GM19463 (cell line): ENCODE results near the gene SPATA25.
"Not testable (repeated sequence)": the region's sequence is repeated elsewhere in the genome, so short reads cannot be mapped to it uniquely, and the experiment has no call there.

Experiments used
- ATAC-seq: cut with Tn5 transposase; IDR thresholded peaks from one replicate; pipeline ENCODE4 v1.9.1; 2021; ENCODE audit warnings: mild to moderate bottlenecking, moderate library complexity; ENCODE audit not compliant: unreplicated experiment

Gene SPATA25

DNA sequence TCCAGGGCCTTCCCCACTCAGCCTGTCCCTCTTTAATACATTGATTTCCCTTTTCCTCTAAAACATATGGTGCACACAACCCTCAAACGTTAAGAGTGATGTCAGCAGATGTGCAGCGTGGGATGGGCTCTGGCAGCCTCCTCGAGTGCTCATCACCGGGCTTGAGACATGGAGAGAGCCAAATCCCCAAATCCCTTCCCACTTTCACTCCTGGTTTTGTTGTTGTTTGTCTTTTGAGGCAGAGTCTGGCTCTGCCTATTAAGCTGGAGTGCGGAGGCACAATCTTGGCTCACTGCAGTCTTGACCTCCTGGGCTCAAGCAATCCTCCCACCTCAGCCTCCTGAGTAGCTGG lies 30.3 kb upstream of the SPATA25 start:
- ATAC-seq: no peak

DNA sequence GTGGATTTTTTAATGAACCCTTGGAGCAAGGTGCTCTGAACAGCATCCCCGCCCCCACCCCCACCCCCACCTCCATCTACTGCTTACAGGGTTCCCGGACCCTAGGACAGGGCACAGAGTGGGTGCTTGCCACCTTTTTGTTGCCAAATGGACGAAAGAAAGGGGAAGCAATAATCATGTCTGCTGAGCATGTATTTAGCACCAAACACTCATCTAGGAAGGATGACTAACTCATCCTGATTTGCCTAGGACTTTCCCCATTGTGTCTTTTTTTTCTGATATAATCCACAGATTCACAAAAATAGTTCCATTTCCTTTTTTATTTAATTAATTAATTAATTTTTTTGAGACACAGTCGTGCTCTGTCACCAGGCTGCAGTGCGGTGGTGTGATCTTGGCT lies 25.7 kb upstream of the SPATA25 start:
- ATAC-seq: no peak

DNA sequence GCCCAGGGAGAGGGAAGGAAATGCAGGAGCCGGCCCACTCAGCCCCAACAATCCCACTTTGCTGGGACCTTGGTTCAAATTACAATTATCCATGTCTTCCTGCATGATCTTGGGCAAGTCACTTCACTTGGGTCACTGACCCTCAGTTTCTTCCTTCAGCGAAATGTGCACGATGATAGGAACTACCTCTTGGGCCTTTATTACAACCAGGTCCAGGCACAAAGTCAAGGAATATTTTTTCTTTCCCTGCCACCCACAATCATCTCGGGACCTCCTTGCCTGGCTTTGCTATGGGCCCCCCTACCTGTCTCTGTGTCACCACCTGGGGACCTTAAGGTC lies 24.9 kb upstream of the SPATA25 start:
- no peak for ATAC-seq

DNA sequence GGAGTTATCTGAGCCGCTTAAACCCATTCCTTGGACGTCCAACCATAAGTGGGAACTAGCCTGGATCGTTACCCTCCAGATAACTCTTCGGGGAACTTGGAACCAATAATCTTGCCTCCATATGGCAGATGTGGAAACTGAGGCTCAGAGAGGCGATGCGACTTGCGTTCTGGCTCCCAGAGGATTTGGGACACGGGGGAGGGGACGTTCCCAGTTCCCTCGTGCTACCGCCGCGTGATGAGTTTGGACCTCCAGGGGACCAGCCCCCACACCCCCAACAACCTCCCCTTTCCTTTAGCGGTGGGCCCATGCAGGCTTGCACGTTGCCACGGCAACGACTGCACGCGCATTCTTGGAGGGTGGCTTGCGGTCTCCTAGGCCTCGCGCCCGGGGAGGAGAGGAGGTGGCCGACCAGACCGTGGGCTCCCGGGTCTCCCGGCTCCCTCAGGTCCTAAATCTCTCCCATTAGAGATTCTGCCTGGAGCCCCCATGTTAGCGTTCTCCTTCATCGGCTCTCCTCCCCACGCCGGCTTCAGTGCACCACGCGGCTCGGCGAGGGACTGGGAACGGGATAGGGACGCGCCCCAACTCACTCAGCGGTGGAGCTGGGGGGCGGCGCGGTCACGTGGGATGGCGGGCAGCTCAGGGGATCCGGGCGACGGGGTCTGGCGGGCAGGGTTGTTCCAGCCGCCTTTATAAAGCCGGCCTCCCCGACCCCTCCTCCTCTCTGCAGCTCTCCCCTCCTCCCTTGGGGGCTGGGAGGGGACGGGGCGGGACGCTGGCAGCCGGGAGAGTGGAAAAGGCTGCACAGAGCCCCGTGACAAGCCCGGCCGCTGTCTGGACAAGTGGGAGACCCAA lies 24.3 kb upstream of the SPATA25 start, which contains the start of gene PLTP:
Gene PLTP, minus strand, starts transcription at position 670 of the 858 bp plus-strand sequence. CDS start 703 bp downstream, outside the sequence.
- ATAC-seq: no peak

DNA sequence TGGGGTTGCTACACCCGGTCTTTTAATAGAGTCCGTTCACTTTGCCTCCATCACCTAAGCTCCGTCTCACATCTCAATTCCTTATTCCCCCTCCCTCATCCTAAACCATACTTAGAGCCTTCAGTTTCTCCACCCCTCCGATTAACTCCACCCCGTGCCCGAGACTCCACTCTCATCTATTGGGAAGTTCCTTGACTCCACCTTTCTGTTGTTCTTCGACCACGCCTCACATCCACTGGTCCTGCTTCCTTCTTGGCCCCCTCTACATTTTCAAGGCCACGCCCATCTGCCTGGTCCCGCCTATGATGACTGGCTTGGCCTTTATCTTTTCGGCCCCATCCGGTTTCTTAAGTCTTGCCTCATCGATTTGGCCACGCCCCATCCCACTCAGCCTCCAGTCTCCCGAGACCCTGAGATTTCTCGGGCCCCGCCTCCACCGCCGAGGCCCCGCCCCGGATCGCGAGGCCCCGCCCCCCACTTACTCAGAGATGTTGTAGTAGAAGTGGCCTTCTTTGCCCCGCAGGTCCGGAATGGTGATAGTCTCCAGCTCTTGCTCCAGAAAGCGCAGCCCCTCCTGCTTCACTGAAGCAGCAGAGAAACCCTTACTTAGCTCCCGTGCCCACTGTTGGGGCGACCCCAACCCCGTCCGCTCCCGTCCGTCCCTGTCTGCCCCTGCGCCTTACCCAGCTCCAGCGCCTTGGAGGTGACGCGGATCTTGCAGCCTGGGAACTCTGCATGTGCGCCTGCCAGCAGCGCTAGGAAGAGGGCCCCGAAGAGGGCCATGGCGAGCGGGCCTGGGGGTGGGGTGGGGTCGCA lies 23.5 kb upstream of the SPATA25 start:
- peak; percentile 85 for ATAC-seq

DNA sequence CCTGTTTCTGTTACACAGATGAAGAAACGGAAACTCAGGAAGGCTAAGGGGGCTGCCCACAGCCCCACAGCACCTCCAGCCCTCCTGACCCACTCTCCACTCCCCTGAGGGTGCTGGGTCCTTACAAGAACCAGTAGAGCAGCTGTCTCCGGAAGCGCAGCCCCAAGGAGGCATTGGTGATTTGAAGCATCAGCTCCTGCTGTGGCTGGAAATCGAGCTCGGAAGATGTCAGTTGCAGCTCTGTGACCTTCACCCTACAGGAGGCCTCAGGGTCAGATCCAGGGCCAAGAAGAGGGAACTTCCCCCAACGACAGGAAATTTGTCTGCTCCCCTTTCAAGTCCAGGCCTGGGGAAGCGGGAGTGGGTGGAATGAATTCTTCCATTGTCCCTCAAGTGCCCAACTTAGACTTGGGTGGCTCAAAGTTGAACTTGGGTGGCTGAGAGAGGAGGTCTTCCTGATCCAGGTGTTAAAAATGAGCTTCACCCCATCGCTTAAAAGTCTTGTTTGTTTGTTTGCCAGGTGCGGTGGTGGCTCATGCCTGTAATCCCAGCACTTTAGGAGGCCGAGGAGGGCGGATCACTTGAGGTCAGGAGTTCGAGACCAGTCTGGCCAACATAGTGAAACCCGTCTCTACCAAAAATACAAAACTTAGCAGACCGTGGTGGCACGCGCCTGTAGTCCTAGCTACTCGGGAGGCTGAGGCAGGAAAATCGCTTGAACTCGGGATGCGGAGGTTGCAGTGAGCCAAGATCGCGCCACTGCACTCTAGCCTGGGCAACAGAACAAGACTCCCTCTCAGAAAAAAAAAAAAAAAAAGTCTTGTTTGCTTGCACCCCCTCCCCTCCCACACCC lies 22.6 kb upstream of the SPATA25 start:
- ATAC-seq: no peak

DNA sequence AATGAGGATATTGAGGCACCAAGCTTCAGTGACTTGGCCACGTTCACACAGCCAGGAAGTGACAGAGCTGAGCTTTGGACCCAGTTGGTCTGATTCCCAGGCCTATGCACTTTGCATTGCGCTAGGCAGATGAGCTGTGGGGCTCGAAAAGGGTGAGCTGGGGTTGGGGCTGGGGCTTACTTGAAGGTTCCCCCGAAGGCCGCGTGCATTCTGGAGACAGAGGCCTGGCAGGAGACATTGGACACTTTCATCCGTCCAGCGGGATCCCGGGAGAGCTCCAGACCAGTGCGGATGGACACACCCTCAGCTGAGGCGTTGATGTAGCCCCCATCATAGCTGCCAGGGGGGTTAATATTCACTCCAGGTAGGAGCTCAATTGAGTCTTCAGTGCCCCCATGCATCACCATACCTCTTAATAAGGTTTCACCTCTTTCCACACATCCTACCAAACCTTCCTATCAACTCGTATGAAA lies 21.9 kb upstream of the SPATA25 start:
- ATAC-seq: no peak

DNA sequence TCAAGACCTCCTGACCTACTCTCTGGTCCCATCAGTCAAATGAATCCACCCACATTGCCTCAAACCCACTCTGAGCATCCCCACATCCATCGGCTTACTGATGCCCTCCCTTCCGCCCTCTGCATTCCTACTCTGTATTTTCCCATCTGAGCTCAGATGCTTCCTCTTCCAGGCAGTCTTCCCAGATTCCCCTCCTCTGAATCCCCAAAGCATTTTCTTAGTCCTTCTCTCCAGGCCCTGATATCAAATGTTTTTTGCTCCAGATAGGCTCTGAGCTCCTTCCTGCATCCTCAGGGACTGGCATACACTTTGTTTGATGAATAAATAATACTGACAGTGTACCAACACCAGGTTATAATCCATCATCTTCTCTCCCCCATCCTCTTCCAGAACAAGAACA lies 20.7 kb upstream of the SPATA25 start:
- no peak for ATAC-seq

DNA sequence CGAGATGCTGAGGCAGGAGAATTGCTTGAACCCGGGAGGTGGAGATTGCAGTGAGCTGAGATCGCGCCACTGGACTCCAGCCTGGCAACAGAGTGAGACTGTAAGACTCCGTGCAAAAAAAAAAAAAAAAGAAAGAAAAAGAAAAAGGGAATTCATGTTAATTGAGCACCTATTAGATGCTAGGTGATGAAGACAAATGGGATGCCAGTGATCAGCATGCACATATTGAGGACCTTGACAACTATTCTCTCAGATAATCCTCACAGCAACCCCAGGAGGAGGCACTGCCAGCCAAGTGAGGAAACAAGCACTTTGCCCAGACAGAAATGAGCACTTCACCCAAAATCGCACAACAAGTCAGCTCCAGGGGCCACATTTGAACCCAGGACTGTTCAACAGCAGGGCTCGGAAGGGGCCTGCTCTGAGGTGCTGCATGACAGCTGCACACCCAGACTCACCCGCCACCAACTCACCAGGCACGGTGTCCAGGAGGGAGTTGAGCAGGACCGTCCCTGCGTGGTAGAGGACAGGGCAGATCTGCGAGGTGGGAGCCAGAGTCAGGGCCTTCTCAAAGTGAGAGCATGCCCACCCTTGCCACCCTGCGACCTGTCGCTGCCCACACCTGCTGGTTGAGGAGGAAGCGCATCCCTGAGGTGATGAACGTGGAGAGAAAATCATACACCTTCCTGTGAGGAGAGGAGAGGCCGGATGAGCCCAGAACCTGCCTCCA lies 20.0 kb upstream of the SPATA25 start:
- ATAC-seq: no peak

DNA sequence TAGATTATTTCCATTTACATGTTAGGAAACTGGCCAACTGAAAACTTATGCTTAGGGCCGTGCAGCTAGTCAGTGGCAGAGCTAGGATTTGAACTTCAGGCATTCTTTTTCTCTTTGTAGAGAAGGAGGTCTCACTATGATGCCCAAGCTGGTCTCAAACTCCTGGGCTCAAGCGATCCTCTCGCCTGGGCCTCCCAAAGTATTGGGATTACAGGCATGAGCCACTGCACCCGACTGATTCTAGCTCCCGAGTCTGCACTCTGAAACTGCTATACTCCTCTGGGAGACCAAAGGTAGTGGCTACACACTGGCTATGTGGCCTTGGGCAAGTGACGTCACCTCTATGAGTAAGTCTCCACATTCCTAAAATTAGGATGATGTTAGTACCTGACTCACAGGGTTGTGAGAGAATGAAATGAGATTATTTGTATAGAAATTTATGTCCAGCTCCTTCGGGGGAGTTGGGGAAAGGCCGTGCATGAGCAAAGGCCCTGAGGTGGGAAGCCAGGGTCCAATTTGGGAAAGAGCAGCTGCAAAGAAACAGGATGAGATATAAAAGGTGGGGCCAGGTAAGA lies 18.2 kb upstream of the SPATA25 start:
- no peak for ATAC-seq

DNA sequence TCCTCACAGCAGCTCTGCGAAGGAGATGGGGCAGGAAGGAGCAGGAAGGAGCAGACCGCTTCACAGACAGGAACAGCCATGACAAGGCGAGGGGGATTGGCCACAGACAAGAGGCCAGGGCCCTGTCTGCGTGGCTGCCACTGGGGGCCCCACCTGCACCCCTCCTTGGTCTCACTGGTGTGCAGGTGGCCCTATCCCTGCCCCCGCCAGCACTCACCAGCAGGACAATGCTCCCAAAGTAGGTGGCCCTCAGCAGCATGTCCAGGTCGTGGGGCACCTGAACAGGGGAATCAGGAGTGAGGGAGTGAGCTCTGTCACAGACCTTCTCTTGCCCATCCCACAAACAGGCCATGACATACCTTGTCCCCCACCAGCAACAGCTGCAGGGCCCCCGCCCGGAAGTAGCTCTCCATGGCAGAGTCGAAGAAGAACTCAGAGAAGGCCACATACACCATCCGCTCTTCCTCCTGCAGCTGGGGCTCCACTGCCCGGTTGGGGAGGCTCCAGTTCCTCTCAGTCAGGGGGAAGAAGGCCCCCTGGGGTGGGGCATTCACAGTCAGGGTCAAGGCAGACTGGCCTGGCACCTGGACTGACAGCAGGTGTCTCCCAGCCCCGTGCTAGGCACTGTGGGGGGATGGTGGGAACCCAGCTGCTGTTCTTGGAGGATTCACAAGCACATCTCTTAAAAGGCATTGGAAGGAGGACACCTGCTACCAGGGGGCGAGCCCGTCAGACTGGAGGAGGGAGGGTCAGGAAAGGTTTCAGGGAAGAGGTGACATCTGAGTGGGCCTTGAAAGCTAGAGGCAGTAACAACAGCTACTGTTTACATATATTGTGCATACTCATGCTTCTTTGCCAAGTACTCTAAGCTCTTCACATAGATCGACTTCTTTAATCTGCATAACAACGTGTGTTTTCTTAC lies 17.4 kb upstream of the SPATA25 start:
- no peak for ATAC-seq

DNA sequence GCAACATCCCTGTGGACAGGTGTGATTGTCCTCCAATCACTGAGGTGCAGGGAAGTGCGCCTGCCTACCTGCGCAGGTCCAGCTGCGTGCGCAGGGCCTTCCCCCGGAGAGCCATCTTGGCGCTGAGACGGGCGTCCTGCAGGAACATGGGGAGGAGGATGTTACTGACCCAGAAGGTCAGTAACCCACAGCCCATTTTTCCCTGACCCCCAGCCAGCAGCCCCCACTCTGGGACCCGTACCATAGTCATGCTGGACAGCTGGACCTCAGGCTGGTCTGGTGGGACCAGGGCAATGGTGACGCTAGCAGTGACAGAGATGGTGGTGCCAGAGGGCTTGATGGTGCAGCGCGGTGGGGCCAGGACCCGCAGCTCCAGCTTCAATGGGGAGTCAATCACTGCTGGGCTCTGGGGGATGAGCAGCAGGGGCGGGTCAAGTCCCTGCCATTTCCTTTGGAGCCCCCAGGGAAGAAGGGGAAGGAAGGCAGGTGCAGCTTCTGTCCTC lies 14.8 kb upstream of the SPATA25 start:
- no peak for ATAC-seq

DNA sequence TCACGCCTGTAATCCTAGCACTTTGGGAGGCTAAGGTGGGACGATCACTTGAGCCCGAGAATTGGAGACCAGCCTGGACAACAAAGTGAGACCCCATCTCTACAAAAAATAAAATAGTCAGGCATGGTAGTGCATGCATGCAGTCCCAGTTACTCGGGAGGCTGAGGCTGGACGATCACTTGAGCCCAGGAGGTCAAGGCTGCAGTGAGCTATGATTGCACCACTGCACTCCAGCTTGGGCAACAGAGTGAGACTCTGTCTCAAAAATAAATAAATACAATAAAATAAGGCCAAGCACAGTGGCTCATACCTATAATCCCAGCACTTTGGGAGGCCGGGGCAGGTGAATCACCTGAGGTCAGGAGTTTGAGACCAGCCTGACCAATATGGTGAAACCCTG lies 13.9 kb upstream of the SPATA25 start:
- ATAC-seq: not testable (repeated sequence)

DNA sequence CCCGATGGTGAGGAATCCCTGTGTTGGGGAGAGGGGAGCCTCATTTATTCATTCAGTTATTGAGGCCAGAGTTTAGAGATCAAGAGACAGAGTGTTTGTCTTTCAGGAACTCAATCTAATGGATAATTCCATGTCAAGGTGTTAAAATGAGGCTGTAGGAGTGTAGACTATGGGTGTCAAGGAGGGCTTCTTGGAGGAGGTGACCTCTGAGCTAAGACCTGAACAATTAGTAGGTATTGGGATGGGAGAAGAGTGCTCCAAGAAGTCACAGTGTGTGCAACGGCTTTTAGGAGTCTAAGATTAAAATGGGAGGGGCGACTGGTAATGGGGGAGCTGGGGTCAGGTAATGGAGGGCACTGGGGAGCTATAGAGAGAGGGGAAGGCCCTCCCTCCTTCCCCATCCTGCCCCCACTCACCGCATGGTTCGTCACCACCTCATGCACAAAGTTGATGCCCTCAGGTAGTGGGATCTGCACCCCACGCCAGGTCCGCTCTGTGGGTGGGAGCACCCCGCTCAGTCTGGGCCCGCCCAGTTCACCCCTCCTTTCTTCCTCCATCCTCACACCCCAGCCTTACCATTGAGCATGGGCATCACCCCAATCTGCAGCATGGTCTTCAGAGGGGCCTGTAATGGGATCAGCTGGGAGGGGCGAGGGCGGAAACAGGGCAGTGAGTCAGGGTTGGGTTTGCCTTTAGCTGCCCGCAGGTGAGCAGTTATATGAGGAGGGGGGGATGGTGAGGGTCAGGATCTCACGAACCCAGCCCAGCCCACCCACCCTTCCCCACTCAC lies 11.8 kb upstream of the SPATA25 start:
- ATAC-seq: no peak

DNA sequence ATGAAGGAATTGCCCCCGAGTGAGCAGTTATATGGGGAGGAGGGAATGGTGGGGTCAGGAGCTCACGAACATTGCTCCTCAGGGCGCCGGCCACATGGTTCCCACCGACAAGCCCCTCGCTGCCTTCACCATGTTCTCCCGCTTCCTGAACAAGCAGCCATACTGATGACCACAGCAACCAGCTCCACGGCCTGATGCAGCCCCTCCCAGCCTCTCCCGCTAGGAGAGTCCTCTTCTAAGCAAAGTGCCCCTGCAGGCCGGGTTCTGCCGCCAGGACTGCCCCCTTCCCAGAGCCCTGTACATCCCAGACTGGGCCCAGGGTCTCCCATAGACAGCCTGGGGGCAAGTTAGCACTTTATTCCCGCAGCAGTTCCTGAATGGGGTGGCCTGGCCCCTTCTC lies 10.9 kb upstream of the SPATA25 start:
- ATAC-seq: no peak

DNA sequence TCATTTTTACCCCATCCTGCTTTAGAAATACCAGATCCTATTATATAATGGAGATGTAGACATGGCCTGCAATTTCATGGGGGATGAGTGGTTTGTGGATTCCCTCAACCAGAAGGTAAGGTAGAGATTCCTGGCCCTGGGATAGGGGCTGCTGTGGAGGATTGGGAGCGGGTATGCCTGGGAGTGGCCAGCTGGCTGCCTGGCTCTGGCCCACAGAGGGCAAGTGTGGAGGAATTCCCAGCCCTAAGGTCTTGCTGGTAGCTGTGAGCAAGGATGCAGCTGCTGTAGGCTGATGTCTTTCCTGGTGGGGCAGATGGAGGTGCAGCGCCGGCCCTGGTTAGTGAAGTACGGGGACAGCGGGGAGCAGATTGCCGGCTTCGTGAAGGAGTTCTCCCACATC lies 10.3 kb upstream of the SPATA25 start:
- no peak for ATAC-seq

DNA sequence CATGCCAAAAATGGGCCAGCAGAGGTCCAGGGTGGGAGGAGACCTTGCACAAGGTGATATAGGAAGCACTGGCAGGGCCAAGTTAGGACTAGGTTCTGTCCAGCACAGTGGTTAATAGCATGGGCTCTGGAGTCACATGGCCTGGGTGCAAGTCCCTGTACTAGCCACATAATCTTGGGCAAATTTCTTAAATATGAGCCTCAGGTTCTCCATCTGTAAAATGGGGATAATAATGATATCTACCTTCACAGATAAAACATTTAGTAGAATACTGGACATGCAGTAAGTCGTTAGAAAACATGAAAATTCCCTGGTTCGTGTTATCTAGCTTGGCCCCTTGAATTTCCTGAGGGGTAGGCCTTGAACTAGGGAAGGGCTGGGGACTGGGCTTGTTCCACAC lies 9.9 kb upstream of the SPATA25 start:
- no peak for ATAC-seq

DNA sequence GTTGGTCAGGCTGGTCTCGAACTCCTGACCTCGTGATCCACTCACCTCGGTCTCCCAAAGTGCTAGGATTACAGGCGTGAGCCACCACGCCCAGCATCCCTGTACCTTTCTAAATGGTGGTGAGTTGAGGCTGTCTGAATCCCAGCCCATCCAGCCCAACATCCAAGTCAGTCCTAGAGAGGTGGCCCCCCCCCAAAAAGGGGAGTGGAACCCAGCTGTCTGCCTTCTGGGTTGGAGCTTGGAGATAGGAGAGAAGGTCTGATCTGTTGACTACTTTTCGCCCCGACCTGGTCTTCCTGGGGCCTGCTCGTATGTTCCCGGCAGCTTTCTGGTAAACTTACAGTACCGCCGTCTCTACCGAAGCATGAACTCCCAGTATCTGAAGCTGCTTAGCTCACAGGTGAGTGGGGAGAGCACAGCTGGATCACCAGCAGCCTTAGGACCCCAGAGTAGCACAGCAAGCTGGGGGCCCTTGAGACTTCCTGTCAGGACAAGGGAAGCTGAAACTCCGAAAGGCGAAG lies 9.3 kb upstream of the SPATA25 start:
- no peak for ATAC-seq
